Fibroblast of pulmonary artery (primary cell): ENCODE data around the gene FRMPD2.

Source experiments
- DNase-seq: peaks from one replicate; pipeline ENCODE4 v3.0.0-alpha.2; 2010; ENCODE audit warnings: low read depth
- H3K4me3 ChIP-seq: replicated peaks from 2 replicates; pipeline ENCODE4 v1.5.1; 2011; ENCODE audit warnings: low read depth, mild to moderate bottlenecking, control low read depth, low read length, moderate library complexity
- CTCF ChIP-seq: IDR thresholded peaks from 2 replicates; pipeline ENCODE4 v1.5.1; 2011; ENCODE audit warnings: mild to moderate bottlenecking, control low read depth, low read length, inconsistent platforms; ENCODE audit errors: missing control alignments

The FRMPD2 gene

GRCh38 chr10:48289501-48290238 is 15.2 kb upstream of the FRMPD2 start:
- DNase-seq = peak; percentile 64
- peak; percentile 86 for TF ChIP-seq CTCF
- no peak overlapping the region for H3K4me3 ChIP-seq

- DNase-seq = no peak
- no peak for TF ChIP-seq CTCF
- no peak overlapping the region for H3K4me3 ChIP-seq
These were observed 14.2 kb upstream of the FRMPD2 start for GRCh38 chr10:48288661-48289060.

GRCh38 chr10:48287417-48288391 is 13.2 kb upstream of the FRMPD2 start:
- no peak for TF ChIP-seq CTCF
- no peak overlapping the region for H3K4me3 ChIP-seq
- DNase-seq = no peak

GRCh38 chr10:48286356-48286755 is 11.9 kb upstream of the FRMPD2 start:
- no peak for DNase-seq
- no peak overlapping the region for H3K4me3 ChIP-seq
- no peak for TF ChIP-seq CTCF

- DNase-seq = no peak
- no peak overlapping the region for H3K4me3 ChIP-seq
- no peak for TF ChIP-seq CTCF
These were observed 11.2 kb upstream of the FRMPD2 start for GRCh38 chr10:48285710-48286109.

GRCh38 chr10:48284811-48285210 is 10.3 kb upstream of the FRMPD2 start:
- no peak for TF ChIP-seq CTCF
- DNase-seq = no peak
- H3K4me3 ChIP-seq = no peak overlapping the region
